HepG2 (cell line): ENCODE data around the gene TJAP1. TPM values are rescaled to one million over a fixed set of nuclear protein-coding genes. Genes with fewer than 3 reads are reported as not detected.
A peak's percentile ranks its signal among the peaks of the same experiment; 100 is the strongest.

Experiments used
- ATAD3A ChIP-seq: sonication (generic); formaldehyde crosslinking; IDR thresholded peaks from 2 replicates; pipeline ENCODE4 v1.4.0; 2020; ENCODE audit warnings: missing genetic modification reagents
- BHLHE40 ChIP-seq: IDR thresholded peaks from 2 replicates; pipeline ENCODE4 v1.6.1; 2011; ENCODE audit warnings: low read length, improper control_type of control experiment
- ELF4 ChIP-seq: sonication (generic); formaldehyde crosslinking; IDR thresholded peaks from 2 replicates; pipeline ENCODE4 v1.5.0; 2020; ENCODE audit warnings: missing genetic modification reagents, mild to moderate bottlenecking, moderate library complexity, borderline replicate concordance
- GMEB1 ChIP-seq: sonication (generic); formaldehyde crosslinking; IDR thresholded peaks from 2 replicates; pipeline ENCODE4 v1.5.1; 2020; ENCODE audit warnings: missing genetic modification reagents, mild to moderate bottlenecking, borderline replicate concordance
- KDM3A ChIP-seq: IDR thresholded peaks from 2 replicates; pipeline ENCODE4 v1.6.1; 2018; ENCODE audit warnings: low read depth, missing compliant biosample characterization
- MAX ChIP-seq: IDR thresholded peaks from 2 replicates; pipeline ENCODE4 v1.6.1; 2012; ENCODE audit warnings: inconsistent platforms
- MIXL1 ChIP-seq: IDR thresholded peaks from 2 replicates; pipeline ENCODE4 v1.6.1; 2016
- SRSF1 ChIP-seq: fragments of 200-400 bp; formaldehyde crosslinking; optimal IDR thresholded peaks from 2 replicates; pipeline ENCODE3; 2017; ENCODE audit warnings: mild to moderate bottlenecking, low read depth, low read length, moderate library complexity
- ZFP90 ChIP-seq: sonication (generic); formaldehyde crosslinking; IDR thresholded peaks from 2 replicates; pipeline ENCODE4 v1.8.0; 2022; ENCODE audit warnings: missing genetic modification reagents, mild to moderate bottlenecking, inconsistent platforms, borderline replicate concordance
- ZHX1 ChIP-seq: sonication (generic); formaldehyde crosslinking; IDR thresholded peaks from 2 replicates; pipeline ENCODE4 v1.8.1; 2022; ENCODE audit warnings: low read depth, mild to moderate bottlenecking, missing genetic modification reagents
- ZNF101 ChIP-seq: sonication (generic); formaldehyde crosslinking; IDR thresholded peaks from 2 replicates; pipeline ENCODE4 v1.4.0; 2020; ENCODE audit warnings: mild to moderate bottlenecking, low read depth, missing genetic modification reagents, borderline replicate concordance
- ZNF142 ChIP-seq: sonication (generic); formaldehyde crosslinking; IDR thresholded peaks from 2 replicates; pipeline ENCODE4 v1.4.0; 2020; ENCODE audit warnings: missing genetic modification reagents
- ZNF770 ChIP-seq: sonication (generic); formaldehyde crosslinking; IDR thresholded peaks from 2 replicates; pipeline ENCODE4 v1.5.0; 2020; ENCODE audit warnings: mild to moderate bottlenecking, missing genetic modification reagents
- ZSCAN12 ChIP-seq: sonication (generic); formaldehyde crosslinking; IDR thresholded peaks from 2 replicates; pipeline ENCODE4 v1.9.0; 2021; ENCODE audit warnings: mild to moderate bottlenecking, missing genetic modification reagents
- polyA plus RNA-seq, 8 experiments: library from polyadenylated mRNA; depleted of rRNA in 3 of 8; stranded (reverse) in 7 of 8; unstranded in 1 of 8; fragments of >200 nt; fragmentation: Illumina TruSeq in 4 of 8; extraction: Trizol in 4 of 8; gene quantifications; 2 replicates each; pipeline versions ENCODE4 v1.2.1 to v1.2.3, GENCODE V29; 2011 to 2016; ENCODE audit warnings: low read depth in 4 of 8, missing spikeins in 1 of 8, mixed read lengths in 1 of 8; ENCODE audit not compliant: insufficient read depth in 1 of 8
- total RNA-seq, 5 experiments: library from RNA; depleted of rRNA; stranded (reverse); fragments of >200 nt; fragmentation: Illumina TruSeq; extraction: Trizol; gene quantifications; 2 replicates each; pipeline ENCODE4 v1.2.3, GENCODE V29; 2016; ENCODE audit warnings: low read depth in 1 of 5

TJAP1 gene
- total and polyA plus RNA-seq, 2 of the 13 experiments (the other 11 are each of a cell fraction or from before 2014, with no cell fraction given): 15.7 to 41.6 TPM

- TF ChIP-seq ZNF101 (CRISPR knock-in tag) (no peak), SRSF1 (no peak), ZHX1 (CRISPR knock-in tag) (peak; percentile 75; the same call in 1 of the 2 replicates), MAX (peak; percentile 67), ATAD3A (CRISPR knock-in tag) (no peak), KDM3A (CRISPR knock-in tag) (0 out of 2 replicates have a peak, but pooled peaks have one; percentile 64), ZNF142 (CRISPR knock-in tag) (no peak), ZFP90 (CRISPR knock-in tag) (peak; percentile 47), ZNF770 (CRISPR knock-in tag) (0 out of 2 replicates have a peak, but pooled peaks have one; percentile 17), ELF4 (no peak), BHLHE40 (peak; percentile 5; the same call in 1 of the 2 replicates), GMEB1 (CRISPR knock-in tag) (peak; percentile 97), MIXL1 (no peak), ZSCAN12 (CRISPR knock-in tag) (no peak)
Observed at GRCh38 chr6:43477235-43478007, at the start of gene TJAP1 (continued).
